Panc1 (cell line): ENCODE measurements around the gene POLE.

Source experiments
- POLR2AphosphoS5 ChIP-seq: IDR thresholded peaks from 2 replicates; pipeline ENCODE4 v1.6.1; 2012; ENCODE audit warnings: mild to moderate bottlenecking, low read depth, low read length, moderate library complexity
- SIN3A ChIP-seq: IDR thresholded peaks from 2 replicates; pipeline ENCODE4 v1.6.1; 2012; ENCODE audit warnings: low read depth, mild to moderate bottlenecking, low read length, moderate library complexity, borderline replicate concordance; ENCODE audit not compliant: insufficient read depth
- TCF7L2 ChIP-seq: IDR thresholded peaks from 2 replicates; pipeline ENCODE4 v1.6.1; 2011; ENCODE audit warnings: mild to moderate bottlenecking, low read depth, low read length, inconsistent platforms
- TF ChIP-seq, protein P1 (sequence below): fragments of 450-650 bp; IDR thresholded peaks from 2 replicates; pipeline ENCODE4 v1.5.1; 2017; ENCODE audit warnings: mild to moderate bottlenecking
- TF ChIP-seq, protein P2 (sequence below), 2 experiments: IDR thresholded peaks; 2 replicates each; pipeline ENCODE4 v1.6.1; 2011 to 2012; ENCODE audit warnings: low read depth in 2 of 2, control low read depth in 1 of 2, low read length in 1 of 2, mild to moderate bottlenecking in 1 of 2, moderate library complexity in 1 of 2; ENCODE audit not compliant: insufficient read depth in 1 of 2

DNA sequence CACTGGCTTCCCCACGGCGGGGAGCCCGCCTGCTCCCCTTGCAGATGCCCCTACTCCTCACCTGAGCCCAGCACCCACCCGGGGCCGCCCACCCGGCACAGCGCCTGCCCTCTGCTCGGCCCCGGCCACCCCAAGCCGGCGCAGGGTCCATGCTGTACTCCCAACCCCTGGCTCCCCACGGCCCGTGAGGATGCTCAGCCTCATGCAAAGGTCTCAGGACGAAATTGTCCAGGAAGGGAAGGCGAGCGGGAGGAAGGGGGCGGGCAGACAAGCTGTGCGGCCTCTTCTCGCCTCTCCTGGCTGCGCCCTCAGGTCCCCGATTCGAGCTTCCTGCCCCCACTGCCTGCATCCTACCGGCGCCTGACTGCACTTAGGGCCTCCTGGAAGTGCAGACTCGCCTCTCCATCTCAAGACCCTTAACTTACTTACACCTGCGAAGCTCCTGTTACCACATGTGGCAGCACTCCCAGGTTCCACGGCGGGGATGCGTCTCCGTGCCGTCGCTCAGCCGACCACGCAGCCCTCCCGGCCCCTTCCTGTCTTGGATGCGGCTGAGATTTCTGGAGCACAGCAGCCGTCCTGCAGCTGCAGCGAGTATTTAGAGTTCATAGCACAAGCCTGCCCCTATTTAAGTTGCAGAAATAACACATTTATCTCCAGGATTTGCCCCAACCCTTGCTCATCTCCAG is 94.7 kb downstream of the POLE start:
- TF ChIP-seq, protein P1, sequence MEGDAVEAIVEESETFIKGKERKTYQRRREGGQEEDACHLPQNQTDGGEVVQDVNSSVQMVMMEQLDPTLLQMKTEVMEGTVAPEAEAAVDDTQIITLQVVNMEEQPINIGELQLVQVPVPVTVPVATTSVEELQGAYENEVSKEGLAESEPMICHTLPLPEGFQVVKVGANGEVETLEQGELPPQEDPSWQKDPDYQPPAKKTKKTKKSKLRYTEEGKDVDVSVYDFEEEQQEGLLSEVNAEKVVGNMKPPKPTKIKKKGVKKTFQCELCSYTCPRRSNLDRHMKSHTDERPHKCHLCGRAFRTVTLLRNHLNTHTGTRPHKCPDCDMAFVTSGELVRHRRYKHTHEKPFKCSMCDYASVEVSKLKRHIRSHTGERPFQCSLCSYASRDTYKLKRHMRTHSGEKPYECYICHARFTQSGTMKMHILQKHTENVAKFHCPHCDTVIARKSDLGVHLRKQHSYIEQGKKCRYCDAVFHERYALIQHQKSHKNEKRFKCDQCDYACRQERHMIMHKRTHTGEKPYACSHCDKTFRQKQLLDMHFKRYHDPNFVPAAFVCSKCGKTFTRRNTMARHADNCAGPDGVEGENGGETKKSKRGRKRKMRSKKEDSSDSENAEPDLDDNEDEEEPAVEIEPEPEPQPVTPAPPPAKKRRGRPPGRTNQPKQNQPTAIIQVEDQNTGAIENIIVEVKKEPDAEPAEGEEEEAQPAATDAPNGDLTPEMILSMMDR: no peak
- TF ChIP-seq POLR2AphosphoS5: no peak
- TF ChIP-seq TCF7L2: no peak
- TF ChIP-seq, protein P2, sequence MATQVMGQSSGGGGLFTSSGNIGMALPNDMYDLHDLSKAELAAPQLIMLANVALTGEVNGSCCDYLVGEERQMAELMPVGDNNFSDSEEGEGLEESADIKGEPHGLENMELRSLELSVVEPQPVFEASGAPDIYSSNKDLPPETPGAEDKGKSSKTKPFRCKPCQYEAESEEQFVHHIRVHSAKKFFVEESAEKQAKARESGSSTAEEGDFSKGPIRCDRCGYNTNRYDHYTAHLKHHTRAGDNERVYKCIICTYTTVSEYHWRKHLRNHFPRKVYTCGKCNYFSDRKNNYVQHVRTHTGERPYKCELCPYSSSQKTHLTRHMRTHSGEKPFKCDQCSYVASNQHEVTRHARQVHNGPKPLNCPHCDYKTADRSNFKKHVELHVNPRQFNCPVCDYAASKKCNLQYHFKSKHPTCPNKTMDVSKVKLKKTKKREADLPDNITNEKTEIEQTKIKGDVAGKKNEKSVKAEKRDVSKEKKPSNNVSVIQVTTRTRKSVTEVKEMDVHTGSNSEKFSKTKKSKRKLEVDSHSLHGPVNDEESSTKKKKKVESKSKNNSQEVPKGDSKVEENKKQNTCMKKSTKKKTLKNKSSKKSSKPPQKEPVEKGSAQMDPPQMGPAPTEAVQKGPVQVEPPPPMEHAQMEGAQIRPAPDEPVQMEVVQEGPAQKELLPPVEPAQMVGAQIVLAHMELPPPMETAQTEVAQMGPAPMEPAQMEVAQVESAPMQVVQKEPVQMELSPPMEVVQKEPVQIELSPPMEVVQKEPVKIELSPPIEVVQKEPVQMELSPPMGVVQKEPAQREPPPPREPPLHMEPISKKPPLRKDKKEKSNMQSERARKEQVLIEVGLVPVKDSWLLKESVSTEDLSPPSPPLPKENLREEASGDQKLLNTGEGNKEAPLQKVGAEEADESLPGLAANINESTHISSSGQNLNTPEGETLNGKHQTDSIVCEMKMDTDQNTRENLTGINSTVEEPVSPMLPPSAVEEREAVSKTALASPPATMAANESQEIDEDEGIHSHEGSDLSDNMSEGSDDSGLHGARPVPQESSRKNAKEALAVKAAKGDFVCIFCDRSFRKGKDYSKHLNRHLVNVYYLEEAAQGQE (IDR thresholded peaks at IDR 0.05; ENCODE audit: insufficient read depth in 1 of 2, low read depth in 2 of 2, low read length in 1 of 2): no peak
- no peak for TF ChIP-seq SIN3A
